ENCODE data around the gene CPNE1. TPM values are rescaled to one million over a fixed set of nuclear protein-coding genes. Genes with fewer than 3 reads are reported as not detected.

The CPNE1 gene
- total RNA-seq, 1 experiment from 2014 or later = 155 TPM

- Histone ChIP-seq H3K4me1 (ENCODE audit: insufficient read depth, low read length) (no peaks in the 10 kb centered on the region), H3T11ph (ENCODE audit: low read length) (no peak overlapping the region)
- H3K27ac Mint-ChIP-seq = peak overlapping the region; percentile 76 to 96 (median 95); a peak in 4 of 7 replicates
Observed at GRCh38 chr20:35619196-35620095, 45.3 kb downstream of the CPNE1 start.

More at GRCh38 chr20:35619196-35620095, 45.3 kb downstream of the CPNE1 start:
- peak; percentile 77 for TF ChIP-seq CTCF (conservative IDR thresholded peaks at IDR 0.05)
- Histone ChIP-seq H4K8ac (replicated peaks; ENCODE audit: insufficient read length, low read depth, low read length) (no peak overlapping the region), H3K4me2 (ENCODE audit: insufficient read depth, insufficient read length, low read length) (peak overlapping the region; percentile 77), H2BK12ac (ENCODE audit: insufficient read length, low read depth, low read length) (no peak overlapping the region), H3K79me2 (ENCODE audit: insufficient read depth, low read length) (no peaks in the 10 kb centered on the region), H3K27me3 (ENCODE audit: insufficient read depth, low read length) (no peaks in the 10 kb centered on the region), H3K23ac (ENCODE audit: insufficient read length, low read depth, low read length) (no peak overlapping the region), H3K14ac (ENCODE audit: insufficient read depth, low read length) (no peak overlapping the region), H2BK20ac (ENCODE audit: low read depth, low read length, poor library complexity, severe bottlenecking) (no peak overlapping the region), H4K20me1 (ENCODE audit: control insufficient read depth, insufficient read depth, insufficient read length) (no peaks in the 10 kb centered on the region), H2BK5ac (ENCODE audit: insufficient read length, low read length) (no peak overlapping the region), H2BK120ac (ENCODE audit: low read depth, low read length, poor library complexity, severe bottlenecking) (no peak overlapping the region), H3K9me3 (ENCODE audit: control insufficient read depth, low read depth, low read length) (no peaks in the 10 kb centered on the region), H3K79me1 (ENCODE audit: insufficient read depth, low read depth, low read length, poor library complexity, severe bottlenecking) (no peaks in the 10 kb centered on the region), H3K56ac (ENCODE audit: insufficient read length, low read depth, low read length) (no peak overlapping the region), H2AK5ac (ENCODE audit: insufficient read length, low read length) (no peak overlapping the region), H3K23me2 (ENCODE audit: insufficient read length, low read depth, low read length, poor library complexity, severe bottlenecking) (peaks cover 18% of the 10 kb centered on the region), H3K4ac (ENCODE audit: low read depth, low read length) (no peak overlapping the region), H4K5ac (ENCODE audit: insufficient read length, low read depth, low read length) (no peak overlapping the region), H2BK15ac (ENCODE audit: low read depth, low read length) (no peak overlapping the region), H4K91ac (ENCODE audit: insufficient read length, low read depth, low read length) (no peak overlapping the region), H2AFZ (ENCODE audit: low read length) (no peak overlapping the region), H3K18ac (ENCODE audit: insufficient read length, low read depth, low read length) (peak overlapping the region; percentile 21), H3K9ac (ENCODE audit: extremely low read depth, insufficient read length, low read length) (no peak overlapping the region), H3K27ac (ENCODE audit: insufficient read length, low read depth, low read length) (no peak overlapping the region)
- peak overlapping the region; percentile 81 to 96 for H3K4me3 Mint-ChIP-seq
- no peaks in the 10 kb centered on the region for H3K36me3 Mint-ChIP-seq (ENCODE audit: insufficient read depth in 1 of 3, low read depth in 3 of 3)
- H3K4me1 Mint-ChIP-seq = peaks cover 21 to 28% of the 10 kb centered on the region in 2 experiments
- peaks cover 14% of the 10 kb centered on the region for H3K27me3 Mint-ChIP-seq (ENCODE audit: low read depth)
- WGBS (ENCODE audit: extremely low coverage, insufficient read length, low lambda C conversion rate) = no CpG with 5 or more reads among the region's 49 CpGs
- no peaks in the 10 kb centered on the region for H3K9me3 Mint-ChIP-seq
- DNase-seq = peak; percentile 96

Data from H9 (cell line).